Urothelium cell line (cell line): ENCODE data around the gene ABHD18.
"Not testable (repeated sequence)": the region's sequence is repeated elsewhere in the genome, so short reads cannot be mapped to it uniquely, and the experiment has no call there.

Source experiments
- DNase-seq: peaks from one replicate; pipeline ENCODE4 v3.0.0; 2011; ENCODE audit warnings: low spot score, mixed read lengths
- FAIRE-seq: peaks from 2 replicates; lab custom pipeline; 2011; peaks lifted over from hg19 to GRCh38; lab: Jason Lieb, UNC

Gene ABHD18

DNA sequence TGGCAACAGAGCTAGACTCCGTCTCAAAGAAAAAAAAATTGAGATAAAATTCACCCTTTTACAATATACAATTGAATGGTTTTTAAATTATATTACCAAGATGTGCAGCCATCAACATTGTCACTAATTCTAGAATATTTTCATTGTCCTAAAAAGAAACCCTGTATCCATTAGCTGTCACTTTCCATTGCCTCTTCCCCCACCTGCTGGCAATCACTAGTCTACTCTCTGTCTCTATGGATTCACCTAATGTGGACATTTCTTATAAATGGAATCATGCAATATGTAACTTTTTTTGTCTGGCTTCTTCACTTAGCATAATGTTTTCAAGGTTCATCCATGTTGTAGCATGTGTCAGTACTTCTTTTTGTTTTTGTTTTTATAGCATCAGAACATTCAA lies 20.8 kb downstream of the ABHD18 start:
- no peak for FAIRE-seq
- no peak for DNase-seq

DNA sequence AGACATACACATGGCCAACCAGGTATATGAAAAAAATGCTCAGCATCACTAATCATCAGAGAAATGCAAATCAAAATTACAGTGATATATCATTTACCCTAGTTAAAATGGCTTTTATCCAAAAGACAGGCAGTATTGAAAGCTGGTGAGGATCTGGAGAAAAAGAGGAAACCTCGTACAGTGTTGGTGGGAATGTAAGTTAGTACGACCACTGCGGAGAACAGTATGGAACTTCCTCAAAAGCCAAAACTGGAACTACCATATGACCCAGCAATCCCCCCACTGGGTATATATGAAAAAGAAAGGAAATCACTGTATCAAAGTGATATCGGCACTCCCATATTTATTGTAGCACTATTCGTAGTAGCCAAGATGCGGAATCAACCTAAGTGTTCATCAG lies 23.4 kb downstream of the ABHD18 start:
- DNase-seq (no peak), FAIRE-seq (no peak)

DNA sequence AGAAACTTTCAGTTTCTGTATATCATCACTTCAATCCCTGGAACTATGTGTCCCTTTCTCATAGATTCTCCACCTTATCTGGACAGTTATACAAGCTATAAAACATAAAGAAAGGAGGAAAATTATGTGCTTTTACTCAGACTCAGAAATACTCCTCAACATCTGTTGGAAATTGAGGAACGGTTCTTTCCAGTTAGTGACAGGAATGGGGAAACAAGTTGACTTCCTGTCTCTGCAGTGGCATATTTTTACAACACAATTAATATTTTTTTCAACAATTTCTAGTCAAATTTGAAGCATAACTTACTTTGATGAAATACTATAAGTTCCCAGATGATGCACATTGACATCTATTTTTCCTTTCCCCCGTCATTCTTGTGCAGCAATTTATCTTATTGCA lies 27.9 kb downstream of the ABHD18 start:
- no peak for FAIRE-seq
- DNase-seq, result no peak

DNA sequence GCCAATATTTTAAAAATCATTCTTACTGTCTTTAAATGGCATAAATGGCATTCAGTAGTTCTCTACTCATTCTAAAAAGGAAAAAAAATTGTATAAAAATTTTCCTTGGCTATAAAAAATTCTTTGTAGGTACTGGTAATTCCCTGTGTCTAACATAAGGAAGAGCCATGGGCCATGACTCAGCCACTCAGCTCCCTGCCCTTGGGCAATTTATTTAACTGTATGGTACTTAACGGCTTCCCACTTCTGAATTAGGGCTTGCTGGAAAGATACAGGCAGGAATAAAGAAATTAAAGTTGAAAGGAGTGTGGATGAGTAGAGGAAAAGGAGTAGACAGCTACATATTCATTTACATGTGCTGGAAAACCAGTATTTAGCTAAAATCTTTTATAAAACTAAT lies 30.6 kb downstream of the ABHD18 start:
- DNase-seq (no peak), FAIRE-seq (no peak)

DNA sequence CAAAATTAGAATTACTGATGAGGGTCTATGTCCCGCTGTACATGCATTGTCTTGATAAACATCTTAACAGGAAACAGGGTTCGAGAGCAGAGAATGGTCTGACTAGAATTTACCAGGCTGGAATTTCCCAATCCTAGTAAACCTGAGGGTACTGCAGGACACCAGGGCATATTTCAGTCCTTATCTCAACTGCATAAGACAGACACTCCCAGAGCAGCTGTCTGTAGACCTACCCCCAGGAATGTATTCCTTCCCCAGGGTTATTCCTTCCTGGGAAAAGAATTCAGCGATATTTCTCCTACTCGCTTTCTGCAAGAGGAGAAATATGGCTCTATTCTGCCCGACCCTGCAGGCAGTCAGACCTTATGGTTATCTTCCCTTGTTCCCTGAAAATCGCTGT lies 31.3 kb downstream of the ABHD18 start:
- FAIRE-seq, DNase-seq: not testable (repeated sequence)

DNA sequence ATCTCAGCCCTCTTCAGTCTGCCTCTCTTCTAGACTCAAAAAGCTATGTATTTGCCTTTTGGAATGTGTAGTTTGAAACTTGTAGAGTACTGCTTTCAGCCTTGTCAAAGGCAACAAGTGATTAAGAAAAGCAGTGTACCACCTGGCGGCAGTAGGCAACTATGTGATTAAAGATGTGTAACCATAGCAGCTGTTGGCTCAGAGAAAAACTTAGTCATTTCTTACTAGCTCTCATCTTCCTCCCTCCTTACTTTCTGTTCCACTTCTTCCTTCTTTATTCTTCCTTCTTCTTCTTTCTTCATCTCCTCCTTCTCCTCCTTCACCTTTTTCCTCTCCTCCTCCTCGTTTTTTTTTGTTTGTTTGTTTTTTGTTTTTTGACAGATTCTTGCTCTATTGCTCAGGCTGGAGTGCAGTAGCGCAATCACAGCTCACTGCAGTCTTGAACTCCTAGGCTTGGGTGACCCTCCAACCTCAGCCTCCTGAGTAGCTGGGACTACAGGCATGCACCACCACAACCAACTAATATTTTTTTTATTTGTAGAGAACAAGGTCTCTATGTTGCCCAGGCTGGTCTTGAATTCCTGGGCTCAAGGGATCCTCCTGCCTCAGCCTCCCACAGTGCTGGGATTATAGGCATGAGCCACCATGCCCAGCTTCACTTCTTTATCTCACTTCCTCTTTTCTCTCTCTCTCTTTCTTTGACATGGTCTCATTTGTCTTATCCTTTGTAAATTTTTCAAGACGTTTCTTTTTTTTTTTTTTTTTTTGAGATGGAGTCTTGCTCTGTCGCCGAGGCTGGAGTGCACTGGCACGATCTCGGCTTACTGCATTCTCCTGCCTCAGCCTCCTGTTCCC lies 32.6 kb downstream of the ABHD18 start:
- DNase-seq (peak; percentile 3), FAIRE-seq (no peak)

DNA sequence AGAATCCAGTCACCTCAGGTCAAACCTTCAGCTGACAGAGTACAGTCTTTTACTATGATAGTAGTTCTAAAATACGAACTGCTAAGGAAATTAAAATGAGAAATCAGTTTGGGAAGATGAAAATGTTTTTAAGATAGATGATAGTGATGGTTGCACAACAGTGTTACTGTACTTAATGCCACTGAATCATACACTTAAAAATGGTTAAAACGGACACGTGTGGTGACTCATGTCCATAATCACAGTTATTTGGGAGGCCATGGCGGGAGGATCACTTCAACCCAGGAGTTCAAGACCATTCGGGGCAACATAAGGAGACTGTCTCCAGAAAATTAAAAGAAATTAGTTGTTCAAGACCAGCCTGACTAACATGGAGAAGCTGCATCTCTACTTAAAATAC lies 41.4 kb downstream of the ABHD18 start:
- FAIRE-seq, result no peak
- no peak for DNase-seq

DNA sequence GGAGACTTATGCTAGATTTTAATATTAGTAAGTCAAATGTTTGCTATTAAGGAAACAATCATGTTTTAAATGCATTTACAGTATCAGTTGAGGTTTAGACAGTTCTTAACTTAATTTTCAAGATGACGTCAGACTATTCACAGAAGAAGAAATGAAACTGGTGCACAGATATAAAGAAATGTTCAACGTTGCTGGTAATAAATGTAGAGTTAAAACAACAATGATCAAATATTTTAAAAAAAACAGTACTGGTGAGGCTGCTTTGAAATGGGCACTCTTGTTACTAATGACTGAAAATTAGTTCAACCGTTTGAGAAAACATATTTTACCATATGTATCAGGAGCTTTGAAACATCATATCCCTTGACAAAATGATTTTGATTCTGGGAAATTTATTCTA lies 44.2 kb downstream of the ABHD18 start:
- DNase-seq, result no peak
- no peak for FAIRE-seq

DNA sequence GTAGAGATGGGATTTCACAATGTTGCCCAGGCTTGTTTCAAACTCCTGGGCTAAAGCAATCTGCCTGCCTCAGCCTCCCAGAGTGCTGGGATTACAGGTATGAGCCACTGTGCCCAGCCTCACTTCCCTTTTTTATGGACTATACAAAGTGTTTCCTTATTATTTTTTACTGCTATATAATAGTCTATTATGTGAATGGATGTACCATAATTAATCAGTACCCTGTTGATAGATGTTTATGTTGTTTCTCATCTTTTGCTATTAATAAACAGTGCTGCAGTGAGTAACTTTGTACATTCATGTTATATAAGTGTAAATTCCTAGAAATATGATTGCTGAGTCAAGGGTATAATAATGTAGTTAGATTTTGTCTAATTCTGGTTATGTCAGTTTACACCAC lies 60.1 kb downstream of the ABHD18 start:
- FAIRE-seq (no peak), DNase-seq (no peak)

DNA sequence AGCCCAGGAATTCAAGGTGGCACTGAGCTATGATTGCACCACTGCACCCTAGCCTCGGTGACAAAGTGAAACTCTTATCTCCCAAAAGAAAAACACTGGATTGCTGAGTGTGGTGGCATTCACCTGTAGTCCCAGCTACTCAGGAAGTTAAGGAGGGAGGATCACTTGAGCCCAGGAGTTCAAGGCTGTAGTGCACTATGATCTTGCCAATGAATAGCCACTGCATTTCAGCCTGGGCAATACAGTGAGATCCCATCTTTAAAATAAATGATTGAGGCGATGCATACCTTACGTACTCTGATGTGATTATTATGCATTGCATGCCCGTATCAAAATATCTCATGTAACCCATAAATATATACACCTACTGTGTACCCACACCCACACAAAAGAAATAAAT lies 64.7 kb downstream of the ABHD18 start:
- DNase-seq (no peak), FAIRE-seq (no peak)

DNA sequence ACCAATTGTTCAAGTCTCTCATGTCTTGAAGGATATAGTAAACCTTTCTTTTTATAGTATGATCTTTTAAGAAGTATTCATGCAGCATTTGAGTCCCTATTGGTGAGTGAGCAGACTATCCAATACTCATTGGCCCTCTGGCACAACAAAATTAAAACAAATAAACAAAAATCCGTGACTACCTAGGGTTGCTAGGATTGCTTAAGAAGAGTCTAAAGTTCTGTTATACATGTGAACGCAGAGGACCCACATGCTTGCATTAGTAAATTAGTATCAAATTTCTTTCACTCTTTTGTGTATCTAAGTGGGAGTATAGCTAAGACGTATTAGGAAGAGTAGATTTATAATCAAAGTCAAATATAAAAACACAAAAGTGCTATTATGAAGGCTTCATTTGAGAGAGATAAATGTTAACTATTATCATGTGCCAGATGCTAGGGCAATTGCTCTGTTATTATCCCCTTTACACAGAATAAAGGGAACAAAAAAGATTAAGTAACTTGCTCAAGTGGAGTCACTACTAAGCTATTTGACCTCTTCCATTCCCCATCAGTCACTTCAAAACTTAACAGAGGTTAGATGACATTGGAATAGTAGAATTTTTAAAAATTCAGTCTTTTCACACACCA lies 66.7 kb downstream of the ABHD18 start:
- no peak for DNase-seq
- FAIRE-seq, result no peak

DNA sequence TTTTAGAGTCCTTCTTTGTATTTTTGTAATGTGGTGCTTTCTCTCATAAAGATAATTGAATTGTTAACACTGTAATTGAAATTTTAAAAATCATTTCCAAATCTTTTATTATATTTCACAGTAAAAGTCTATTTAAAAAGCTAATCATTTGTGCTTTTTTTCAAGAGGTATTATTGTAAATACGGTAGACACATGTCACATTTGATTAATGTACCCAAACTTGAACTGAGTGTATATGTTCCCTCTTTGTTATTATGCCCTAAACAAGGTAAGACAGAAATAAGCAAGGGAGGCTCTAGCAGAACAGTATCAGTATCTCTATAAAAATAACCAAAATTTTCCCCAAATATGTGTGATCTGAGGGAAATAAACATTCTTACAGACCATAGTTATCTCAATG lies 74.4 kb downstream of the ABHD18 start:
- DNase-seq, result no peak
- FAIRE-seq, result no peak

DNA sequence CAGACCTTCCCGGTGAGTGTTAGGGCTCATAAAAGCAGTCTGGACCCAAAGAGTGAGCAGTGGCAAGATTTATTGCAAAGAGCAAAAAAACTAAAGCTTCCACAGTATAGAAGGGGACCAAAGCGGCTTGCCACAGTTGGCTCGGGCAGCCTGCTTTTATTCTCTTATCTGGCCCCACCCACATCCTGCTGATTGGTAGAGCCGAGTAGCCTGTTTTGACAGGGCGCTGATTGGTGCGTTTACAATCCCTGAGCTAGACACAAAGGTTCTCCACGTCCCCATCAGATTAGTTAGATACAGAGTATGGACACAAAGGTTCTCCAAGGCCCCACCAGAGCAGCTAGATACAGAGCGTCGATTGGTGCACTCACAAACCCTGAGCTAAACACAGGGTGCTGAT lies 81.8 kb downstream of the ABHD18 start:
- FAIRE-seq, DNase-seq: not testable (repeated sequence)

DNA sequence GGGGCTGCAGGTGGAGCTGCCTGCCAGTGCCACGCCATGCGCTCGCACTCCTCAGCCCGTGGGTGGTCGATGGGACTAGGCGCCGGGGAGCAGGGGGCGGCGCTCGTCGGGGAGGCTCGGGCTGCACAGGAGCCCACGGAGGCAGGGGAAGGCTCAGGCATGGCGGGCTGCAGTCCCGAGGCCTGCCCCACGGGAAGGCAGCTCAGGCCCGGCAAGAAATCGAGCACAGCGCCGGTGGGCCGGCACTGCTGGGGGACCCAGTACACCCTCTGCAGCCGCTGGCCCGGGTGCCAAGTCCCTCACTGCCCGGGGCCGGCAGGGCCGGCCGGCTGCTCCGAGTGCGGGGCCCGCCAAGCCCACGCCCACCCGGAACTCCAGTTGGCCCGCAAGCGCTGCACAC lies 82.3 kb downstream of the ABHD18 start:
- DNase-seq, FAIRE-seq: not testable (repeated sequence)

DNA sequence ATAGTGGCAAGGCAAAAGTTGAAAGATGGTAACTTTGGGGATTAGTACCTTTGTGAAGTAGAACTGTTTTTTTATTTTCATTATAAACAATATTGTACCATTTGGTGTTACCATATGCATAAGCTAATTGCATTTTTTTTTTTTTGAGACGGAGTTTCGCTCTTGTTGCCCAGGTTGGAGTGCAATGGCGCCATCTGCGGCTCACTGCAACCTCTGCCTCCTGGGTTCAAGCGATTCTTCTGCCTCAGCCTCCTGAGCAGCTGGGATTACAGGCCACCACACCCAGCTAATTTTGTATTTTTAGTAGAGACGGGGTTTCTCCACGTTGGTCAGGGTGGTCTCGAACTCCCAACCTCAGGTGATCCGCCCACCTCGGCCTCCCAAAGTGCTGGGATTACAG lies 86.0 kb downstream of the ABHD18 start:
- FAIRE-seq, DNase-seq: not testable (repeated sequence)

DNA sequence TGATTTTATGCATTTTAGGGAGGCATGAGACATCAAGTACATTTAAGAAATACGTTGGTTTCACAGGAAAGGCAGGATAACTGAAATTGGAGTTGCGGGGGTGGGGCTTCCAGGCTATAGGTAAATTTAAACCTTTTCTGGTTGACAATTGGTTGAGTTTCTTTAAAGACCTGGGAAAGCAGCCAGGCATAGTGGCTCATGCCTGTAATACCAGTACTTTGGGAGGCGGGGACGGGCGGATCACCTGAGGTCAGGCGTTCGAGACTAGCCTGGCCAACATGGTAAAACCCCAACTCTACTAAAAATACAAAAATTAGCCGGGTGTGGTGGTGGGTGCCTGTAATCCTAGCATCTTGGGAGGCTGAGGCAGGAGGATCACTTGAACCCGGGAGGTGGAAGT lies 89.7 kb downstream of the ABHD18 start:
- DNase-seq, FAIRE-seq: not testable (repeated sequence)

DNA sequence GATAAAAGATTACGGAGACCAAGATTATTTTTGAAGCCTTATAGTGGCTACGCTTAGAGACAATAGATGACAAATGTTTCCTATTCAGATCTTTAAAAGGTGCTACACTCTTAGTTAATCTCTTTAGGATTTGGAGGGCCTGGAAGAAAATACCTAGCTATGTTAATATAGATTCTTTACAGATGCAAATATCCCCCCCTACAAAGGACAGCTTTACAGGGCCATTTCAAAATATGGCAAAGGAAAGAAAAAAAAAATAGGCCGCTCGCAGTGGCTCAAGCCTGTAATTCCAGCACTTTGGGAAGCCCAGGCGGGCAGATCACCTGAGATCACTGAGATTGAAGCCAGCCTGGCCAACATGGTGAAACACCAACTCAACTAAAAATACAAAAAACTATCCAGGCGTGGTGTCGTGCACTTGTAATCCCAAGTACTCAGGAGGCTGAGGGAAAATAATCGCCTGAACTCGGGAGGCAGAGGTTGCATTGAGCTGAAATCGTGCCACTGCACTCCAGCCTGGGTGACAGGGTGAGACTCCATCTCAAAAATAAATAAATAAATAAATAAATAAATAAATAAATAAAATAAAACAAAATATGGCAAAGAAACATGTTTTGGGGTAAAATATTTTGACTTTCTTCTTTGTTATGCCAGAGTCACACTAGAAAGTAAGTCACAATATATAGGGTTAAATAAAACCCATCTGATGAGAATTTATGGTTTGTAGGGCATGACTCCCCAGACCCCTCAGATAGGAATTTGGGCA lies 90.4 kb downstream of the ABHD18 start:
- FAIRE-seq, DNase-seq: not testable (repeated sequence)

DNA sequence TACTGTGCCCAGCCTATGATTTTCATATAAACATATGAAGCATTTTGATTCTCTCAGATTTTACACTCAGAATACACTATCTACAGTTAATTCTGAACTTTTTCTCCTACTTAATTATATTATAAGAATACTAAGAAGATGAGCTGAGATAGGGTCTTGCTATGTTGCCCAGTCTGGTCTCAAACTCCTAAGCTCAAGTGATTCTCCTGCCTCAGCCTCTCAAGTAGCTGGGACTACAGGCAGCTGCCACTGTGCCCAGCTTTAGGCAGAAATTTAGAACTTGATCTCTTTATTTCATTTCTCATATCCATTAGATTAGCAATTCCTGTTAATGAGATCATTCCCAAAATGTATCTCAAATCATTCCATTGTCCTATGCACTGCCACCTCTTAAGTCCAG lies 91.2 kb downstream of the ABHD18 start:
- FAIRE-seq (no peak), DNase-seq (no peak)

DNA sequence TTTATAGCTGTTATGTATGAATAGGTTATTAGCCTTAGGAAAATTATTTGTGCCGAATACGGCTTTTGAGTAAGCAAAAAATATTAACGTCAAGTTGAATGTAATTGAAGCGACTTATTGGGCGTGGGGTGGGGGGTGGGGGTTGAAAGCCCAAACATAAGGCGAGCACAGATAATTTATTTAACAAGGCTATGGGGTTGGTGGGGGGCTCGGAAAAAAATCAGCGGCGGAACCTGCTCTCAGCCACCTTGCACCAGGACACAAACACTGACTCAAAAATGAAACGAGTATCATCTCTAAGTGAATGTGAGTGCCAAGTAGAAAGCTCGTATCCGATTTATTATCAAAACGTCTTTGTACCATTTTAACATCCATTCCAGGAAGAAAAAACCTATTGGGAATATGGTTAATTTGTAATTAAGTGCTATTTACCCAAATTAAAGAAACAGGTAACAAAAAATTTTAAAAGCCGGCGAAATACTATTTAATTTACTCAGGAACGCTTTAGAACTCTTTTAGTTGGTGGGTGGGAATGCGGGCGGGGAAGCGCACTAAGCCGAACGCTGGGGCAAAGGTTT lies 95.0 kb downstream of the ABHD18 start:
- FAIRE-seq, result no peak
- DNase-seq, result no peak

DNA sequence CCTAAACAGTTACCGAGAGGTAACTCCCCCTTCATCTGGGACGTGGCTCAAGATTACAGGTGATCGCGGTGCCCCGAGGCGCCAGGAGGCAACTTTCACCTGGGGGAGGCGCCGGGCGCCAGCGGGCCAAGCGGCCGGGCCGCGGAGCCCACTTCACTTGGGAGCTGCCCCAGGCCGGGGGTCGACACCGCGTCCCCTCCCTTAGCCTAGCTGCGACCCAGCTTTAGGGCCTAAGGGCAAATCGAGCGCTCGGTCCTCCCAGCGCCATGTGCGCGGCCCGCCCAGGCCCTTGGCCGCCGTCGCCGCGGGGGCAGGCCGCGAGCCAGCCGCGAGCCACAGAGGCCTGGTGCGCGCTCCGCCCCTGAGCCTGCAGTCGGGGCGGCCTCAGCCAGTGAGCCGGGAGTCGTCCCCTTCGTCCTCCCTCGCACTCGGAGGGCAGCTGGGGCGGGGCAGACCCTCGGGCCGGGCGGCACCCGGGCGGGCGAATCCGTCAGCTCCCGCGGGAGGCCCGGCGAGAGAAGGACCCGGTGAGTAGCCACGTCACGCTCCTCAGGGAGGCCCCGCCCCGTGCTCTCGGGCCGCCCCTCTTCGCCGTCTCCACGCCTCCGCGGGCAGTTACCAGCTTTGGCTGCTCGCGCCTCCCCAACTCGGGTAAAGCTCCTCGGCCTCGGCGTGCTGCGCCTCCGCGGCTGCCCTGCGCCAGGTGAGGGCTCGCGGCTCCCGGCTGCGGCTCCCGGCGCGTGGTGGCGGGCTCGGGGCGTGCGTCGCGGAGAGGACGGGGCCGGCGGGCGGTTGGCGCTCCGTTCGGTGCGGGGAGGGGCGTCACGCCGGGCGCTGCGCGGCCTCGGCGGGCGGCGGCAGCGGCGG lies 95.7 kb downstream of the ABHD18 start, which contains the start of gene LARP1B:
TSS of gene LARP1B (plus strand) at position 614 of the 867 bp plus-strand sequence. CDS start 13,640 bp downstream, outside the sequence.
- FAIRE-seq, result no peak
- peak; percentile 95 for DNase-seq
